Stimulated activated CD8-positive, alpha-beta memory T cell treated with anti-CD3 and anti-CD28 coated beads, Interleukin-7, amount 100 ng/mL, for 1 hour (primary cell): ENCODE data around the gene CRLF2.
"Not testable (repeated sequence)": the region's sequence is repeated elsewhere in the genome, so short reads cannot be mapped to it uniquely, and the experiment has no call there.

ENCODE experiments used
- DNase-seq, 2 donors: peaks; one replicate each; pipeline ENCODE4 v3.0.0-alpha.2; 2020; ENCODE audit warnings: low read depth in 2 of 2

Gene CRLF2

GRCh38 chrX:1213971-1214370 lies 1.5 kb upstream of the CRLF2 start:
- DNase-seq, result no peak

GRCh38 chrX:1210844-1211243 lies 1.6 kb downstream of the CRLF2 start:
- no peak for DNase-seq

DNA sequence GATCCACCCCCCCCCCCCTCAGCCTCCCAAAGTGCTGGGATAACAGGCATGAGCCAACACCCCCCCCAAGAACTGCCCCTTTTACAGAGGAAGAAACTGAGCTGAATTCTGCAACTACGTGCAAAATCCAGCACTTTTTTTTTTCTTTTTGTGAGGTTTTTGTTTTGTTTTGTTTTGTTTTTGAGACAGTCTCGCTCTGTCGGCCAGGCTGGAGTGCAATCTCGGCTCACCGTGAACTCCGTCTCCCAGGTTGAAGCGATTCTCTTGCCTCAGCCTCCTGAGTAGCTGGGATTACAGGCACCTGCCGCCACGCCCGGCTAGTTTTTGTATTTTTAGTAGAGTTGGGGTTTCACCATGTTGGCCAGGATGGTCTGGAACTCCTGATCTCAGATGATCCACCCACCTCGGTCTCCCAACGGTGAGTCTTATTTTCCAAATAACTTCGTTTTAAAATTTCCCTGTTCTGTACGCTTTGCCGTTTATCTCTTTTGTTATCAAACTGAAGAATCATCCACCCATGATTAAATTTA lies 4.9 kb downstream of the CRLF2 start:
- no peak for DNase-seq

DNA sequence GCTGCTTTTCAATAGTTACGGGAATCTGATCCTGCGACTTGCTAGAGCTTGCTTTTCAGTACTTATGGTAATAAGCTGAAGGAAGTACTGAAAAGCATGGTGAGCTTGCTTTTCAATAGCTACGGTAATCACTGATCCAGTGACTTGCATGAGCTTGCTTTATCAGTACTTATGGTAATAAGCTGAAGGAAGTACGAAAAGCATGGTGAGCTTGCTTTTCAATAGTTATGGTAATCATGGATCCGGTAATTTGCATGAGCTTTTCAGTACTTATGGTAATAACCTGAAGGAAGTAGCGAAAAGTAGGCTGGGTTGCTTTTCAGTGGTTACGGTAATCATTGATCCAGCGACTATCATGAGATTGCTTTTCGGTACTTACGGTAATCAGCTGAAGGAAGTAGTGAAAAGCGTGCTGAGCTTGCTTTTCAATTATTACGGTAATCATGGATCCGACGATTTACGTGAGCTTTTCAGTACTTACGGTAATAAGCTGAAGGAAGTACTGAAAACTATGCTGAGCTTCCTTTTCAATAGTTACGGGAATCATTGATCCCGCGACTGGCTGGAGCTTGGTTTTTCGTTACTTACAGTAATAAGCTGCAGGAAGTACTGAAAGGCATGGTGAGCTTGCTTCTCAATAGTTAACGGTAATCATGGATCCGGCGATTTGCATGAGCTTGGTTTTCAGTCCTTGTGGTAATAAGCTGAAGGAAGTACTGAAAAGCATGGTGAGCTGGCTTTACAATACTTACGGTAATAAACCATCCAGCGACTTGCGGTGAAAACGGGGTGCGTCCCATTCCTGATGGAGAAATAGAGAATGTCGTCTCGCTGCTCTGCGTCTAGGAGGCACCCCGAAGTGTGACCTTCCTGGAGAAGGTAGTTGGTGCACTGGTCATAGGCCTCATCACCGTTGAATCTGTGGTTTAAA lies 6.5 kb downstream of the CRLF2 start:
- DNase-seq, result no peak

GRCh38 chrX:1202251-1202650 lies 10.2 kb downstream of the CRLF2 start:
- DNase-seq, result no peak

GRCh38 chrX:1196436-1196835 lies 16.0 kb downstream of the CRLF2 start:
- DNase-seq, result no peak

GRCh38 chrX:1192196-1192595 lies 20.3 kb downstream of the CRLF2 start:
- not testable (repeated sequence) for DNase-seq

GRCh38 chrX:1190596-1191145 lies 21.8 kb downstream of the CRLF2 start:
- DNase-seq, result no peak

DNA sequence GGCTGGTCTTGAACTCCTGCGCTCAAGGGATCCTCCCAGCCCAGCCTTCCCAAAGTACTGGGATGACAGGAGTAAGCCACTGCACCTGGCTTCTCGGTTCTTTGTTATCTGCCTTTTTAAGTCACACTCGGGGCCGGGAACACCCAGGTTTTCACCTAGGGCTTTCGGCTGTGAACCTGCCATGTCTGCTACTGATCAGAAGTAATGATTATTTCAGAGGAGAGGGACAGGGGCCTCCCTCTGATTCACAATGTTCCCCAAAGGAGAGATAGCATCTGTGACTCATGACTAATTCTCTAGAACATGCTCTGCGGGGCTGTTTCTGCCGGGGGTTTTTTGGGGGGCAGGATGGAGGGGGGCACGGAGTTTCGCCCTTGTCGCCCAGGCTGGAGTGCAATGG lies 26.9 kb downstream of the CRLF2 start:
- no peak for DNase-seq

- no peak for DNase-seq
Observed at GRCh38 chrX:1182211-1182610, 30.2 kb downstream of the CRLF2 start.

- not testable (repeated sequence) for DNase-seq
Observed at GRCh38 chrX:1181661-1182060, 30.8 kb downstream of the CRLF2 start.

DNA sequence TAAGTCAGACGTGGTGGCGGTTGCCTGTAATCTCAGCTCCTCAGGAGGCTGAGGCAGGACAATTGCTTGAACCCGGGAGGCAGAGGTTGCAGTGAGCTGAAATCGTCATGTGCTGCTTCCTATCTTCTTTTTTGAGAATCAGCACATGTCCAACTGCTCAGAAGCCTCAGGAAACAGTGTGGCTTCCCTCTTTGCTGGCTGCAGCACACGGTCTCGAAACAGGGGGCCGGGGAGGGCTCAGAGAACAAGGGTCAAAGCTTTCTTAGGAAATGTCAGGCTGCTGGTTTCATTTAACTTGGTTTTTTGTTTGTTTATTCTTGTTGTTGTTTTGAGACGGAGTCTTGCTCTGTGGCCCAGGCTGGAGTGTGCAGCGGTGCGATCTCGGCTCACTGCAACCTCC lies 31.3 kb downstream of the CRLF2 start:
- DNase-seq, result no peak

GRCh38 chrX:1178580-1179057 lies 33.8 kb downstream of the CRLF2 start:
- no peak for DNase-seq

GRCh38 chrX:1176531-1177320 lies 35.7 kb downstream of the CRLF2 start:
- DNase-seq, result not testable (repeated sequence)

GRCh38 chrX:1174609-1175545 lies 37.6 kb downstream of the CRLF2 start:
- DNase-seq, result not testable (repeated sequence)

- not testable (repeated sequence) for DNase-seq
Observed at GRCh38 chrX:1173435-1173834, 39.0 kb downstream of the CRLF2 start.

GRCh38 chrX:1172496-1172895 lies 40.0 kb downstream of the CRLF2 start:
- no peak for DNase-seq

DNA sequence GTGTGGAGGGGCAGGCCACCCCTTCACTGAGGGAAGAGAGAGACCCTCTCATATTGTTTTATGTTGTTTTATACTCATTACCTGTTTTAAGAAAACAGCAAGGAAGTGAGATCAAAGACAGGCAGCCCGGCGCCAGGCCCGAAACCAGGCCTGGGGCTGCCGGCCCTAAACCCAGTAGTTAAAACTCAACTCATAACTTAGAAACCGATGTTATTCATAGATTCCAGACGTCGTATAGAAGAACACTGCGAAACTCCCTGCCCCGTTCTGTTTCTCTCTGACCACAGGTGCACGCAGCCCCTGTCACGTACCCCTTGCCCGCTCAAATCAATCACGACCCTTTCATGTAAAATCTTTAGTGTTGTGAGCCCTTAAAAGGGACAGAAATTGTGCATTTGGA lies 40.5 kb downstream of the CRLF2 start:
- DNase-seq, result not testable (repeated sequence)

GRCh38 chrX:1170243-1170642 lies 42.2 kb downstream of the CRLF2 start:
- no peak for DNase-seq

DNA sequence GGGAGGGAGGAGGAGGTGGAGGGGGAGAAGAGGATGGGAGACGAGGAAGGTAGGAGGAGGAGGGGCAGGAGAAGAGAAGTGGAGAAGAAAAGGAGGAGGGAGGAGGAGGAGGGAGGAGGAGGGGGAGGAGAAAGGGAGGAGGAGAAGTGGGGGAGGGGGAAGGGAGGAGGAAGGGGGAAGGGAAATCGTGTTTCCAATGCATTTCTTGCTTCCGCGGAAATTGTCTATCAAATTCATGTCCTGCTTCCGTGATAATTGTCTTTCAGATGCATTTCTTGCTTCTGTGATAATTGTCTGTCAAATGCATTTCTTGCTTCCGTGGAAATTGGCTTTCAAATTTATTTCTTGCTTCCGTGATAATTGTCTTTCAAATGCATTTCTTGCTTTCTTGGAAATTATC lies 43.3 kb downstream of the CRLF2 start:
- DNase-seq, result no peak

DNA sequence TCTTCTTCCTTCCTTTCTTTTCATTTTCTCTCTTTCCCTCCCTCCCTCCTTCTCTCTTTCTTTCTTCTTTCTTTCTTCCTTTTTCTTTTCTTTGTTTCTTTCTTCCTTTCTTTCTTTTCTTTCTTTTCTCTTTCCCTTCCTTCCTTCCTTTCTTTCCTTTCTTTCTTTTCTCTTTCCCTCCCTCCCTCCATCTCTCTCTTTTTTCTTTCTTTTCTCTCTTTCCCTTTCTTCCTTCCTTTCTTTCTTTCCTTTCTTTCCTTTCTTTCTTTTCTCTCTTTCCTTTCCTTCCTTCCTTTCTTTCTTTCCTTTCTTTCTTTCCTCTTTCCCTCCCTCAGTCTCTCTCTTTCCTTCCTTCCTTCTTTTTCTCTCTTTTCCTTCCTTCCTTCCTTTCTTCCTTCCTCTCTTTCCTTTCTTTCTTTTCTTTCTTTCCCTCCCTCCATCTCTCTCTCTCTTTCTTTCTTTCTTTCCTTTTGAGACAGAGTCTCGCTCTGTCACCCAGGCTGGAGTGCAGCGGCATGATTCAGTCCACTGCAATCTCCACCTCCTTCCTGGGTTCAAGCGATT lies 44.4 kb downstream of the CRLF2 start:
- no peak for DNase-seq
